GM12801 (cell line): Measurements from ENCODE around the gene SERPING1.

Experiments
- CTCF ChIP-seq: IDR thresholded peaks from one replicate; pipeline ENCODE4 v1.5.1; 2011; ENCODE audit warnings: control low read depth; ENCODE audit not compliant: insufficient read length; ENCODE audit errors: extremely low read depth

Gene SERPING1

GRCh38 chr11:57658023-57658361, 60.5 kb downstream of the SERPING1 start:
- TF ChIP-seq CTCF, result no peak

GRCh38 chr11:57659669-57660068, 62.2 kb downstream of the SERPING1 start:
- TF ChIP-seq CTCF, result no peak

- no peak for TF ChIP-seq CTCF
Measured at GRCh38 chr11:57662893-57663292, 65.4 kb downstream of the SERPING1 start.

- TF ChIP-seq CTCF, result no peak
Measured at GRCh38 chr11:57663975-57664374, 66.5 kb downstream of the SERPING1 start.
